ENCODE data around the gene HEG1. TPM values are rescaled to one million over a fixed set of nuclear protein-coding genes. Genes with fewer than 3 reads are reported as not detected.
"Not testable (repeated sequence)": the region's sequence is repeated elsewhere in the genome, so short reads cannot be mapped to it uniquely, and the experiment has no call there.

Gene HEG1
- total RNA-seq: 100 to 1,000 TPM; 120 to 149 TPM
- long read RNA-seq, partial matches to known transcripts: 18 of 54 reads
- long read RNA-seq, other reads (novel, unspliced or antisense): 35 of 54 reads

- peak; percentile 87 to 88 for ATAC-seq
- intact Hi-C loops (cut with DNase I): no loop called here
- DNase-seq: peak; percentile 94
Observed at GRCh38 chr3:125055913-125056745, at the start of gene HEG1. HEG1 (minus strand) TSS chr3:125055997; CDS start chr3:125055890, 107 bp downstream.

- intact Hi-C loops (cut with DNase I): no loop called here
- DNase-seq: no peak
- no peak for ATAC-seq
Observed at GRCh38 chr3:125105116-125105515, 49.3 kb upstream of the HEG1 start.

- DNase-seq: no peak
- ATAC-seq: no peak
- intact Hi-C loops (cut with DNase I): no loop called here
Observed at GRCh38 chr3:125104639-125105038, 48.8 kb upstream of the HEG1 start.

- intact Hi-C loops (cut with DNase I): no loop called here
- no peak for ATAC-seq
- no peak for DNase-seq
Observed at GRCh38 chr3:125103406-125103805, 47.6 kb upstream of the HEG1 start.

- ATAC-seq (no peak), DNase-seq (no peak)
- intact Hi-C loops (cut with DNase I): no loop called here
Observed at GRCh38 chr3:125102470-125102869, 46.7 kb upstream of the HEG1 start.

- ATAC-seq (no peak), DNase-seq (no peak)
- intact Hi-C loops (cut with DNase I): no loop called here
Observed at GRCh38 chr3:125098611-125099291, 43.0 kb upstream of the HEG1 start.

- intact Hi-C loops (cut with DNase I): no loop called here
- no peak for DNase-seq
- no peak for ATAC-seq
Observed at GRCh38 chr3:125090649-125091048, 34.9 kb upstream of the HEG1 start.

GRCh38 chr3:125087768-125088391 lies 32.1 kb upstream of the HEG1 start:
- DNase-seq (no peak), ATAC-seq (peak; percentile 34 to 66)
- intact Hi-C loops (cut with DNase I): no loop called here

- intact Hi-C loops (cut with DNase I): no loop called here
- ATAC-seq (no peak), DNase-seq (no peak)
Observed at GRCh38 chr3:125085166-125085565, 29.4 kb upstream of the HEG1 start.

GRCh38 chr3:125083776-125084175 lies 28.0 kb upstream of the HEG1 start:
- DNase-seq: no peak
- intact Hi-C loops (cut with DNase I): no loop called here
- ATAC-seq: no peak

- ATAC-seq; DNase-seq; intact Hi-C loops (cut with DNase I): not testable (repeated sequence)
Observed at GRCh38 chr3:125082339-125082738, 26.5 kb upstream of the HEG1 start.

- ATAC-seq (no peak), DNase-seq (no peak)
- intact Hi-C loops (cut with DNase I): no loop called here
Observed at GRCh38 chr3:125080077-125080476, 24.3 kb upstream of the HEG1 start.

- DNase-seq (no peak), ATAC-seq (no peak)
- intact Hi-C loops (cut with DNase I): loop anchor here in 1 of 2 donors (10.0 kb wide), 1 partner anchor 45 kb away; no protein-coding TSS in a partner anchor
Observed at GRCh38 chr3:125079675-125080045, 23.9 kb upstream of the HEG1 start.

- intact Hi-C loops (cut with DNase I): loop anchor here in 1 of 2 donors (10.0 kb wide), 1 partner anchor 46 kb away; no protein-coding TSS in a partner anchor
- no peak for DNase-seq
- no peak for ATAC-seq
Observed at GRCh38 chr3:125078951-125079674, 23.3 kb upstream of the HEG1 start.

GRCh38 chr3:125077864-125078263 lies 22.1 kb upstream of the HEG1 start:
- ATAC-seq (no peak), DNase-seq (no peak)
- intact Hi-C loops (cut with DNase I): loop anchor here in 1 of 2 donors (10.0 kb wide), 1 partner anchor 47 kb away; no protein-coding TSS in a partner anchor

GRCh38 chr3:125076464-125076863 lies 20.7 kb upstream of the HEG1 start:
- DNase-seq: no peak
- ATAC-seq: no peak
- intact Hi-C loops (cut with DNase I): loop anchor here in 1 of 2 donors (10.0 kb wide), 1 partner anchor 48 kb away; no protein-coding TSS in a partner anchor

- intact Hi-C loops (cut with DNase I): loop anchor here in 1 of 2 donors (10.0 kb wide), 1 partner anchor 49 kb away; no protein-coding TSS in a partner anchor
- no peak for DNase-seq
- no peak for ATAC-seq
Observed at GRCh38 chr3:125075738-125076137, 19.9 kb upstream of the HEG1 start.

- peak in 1 of 2 donors; percentile 8 for ATAC-seq
- intact Hi-C loops (cut with DNase I): loop anchor here in 1 of 2 donors (10.0 kb wide), 1 partner anchor 51 kb away; no protein-coding TSS in a partner anchor
- no peak for DNase-seq
Observed at GRCh38 chr3:125073390-125073905, 17.7 kb upstream of the HEG1 start.

Measured in left cardiac atrium (tissue), 4 donors.